ENCODE measurements around the gene ITM2C.

DNA sequence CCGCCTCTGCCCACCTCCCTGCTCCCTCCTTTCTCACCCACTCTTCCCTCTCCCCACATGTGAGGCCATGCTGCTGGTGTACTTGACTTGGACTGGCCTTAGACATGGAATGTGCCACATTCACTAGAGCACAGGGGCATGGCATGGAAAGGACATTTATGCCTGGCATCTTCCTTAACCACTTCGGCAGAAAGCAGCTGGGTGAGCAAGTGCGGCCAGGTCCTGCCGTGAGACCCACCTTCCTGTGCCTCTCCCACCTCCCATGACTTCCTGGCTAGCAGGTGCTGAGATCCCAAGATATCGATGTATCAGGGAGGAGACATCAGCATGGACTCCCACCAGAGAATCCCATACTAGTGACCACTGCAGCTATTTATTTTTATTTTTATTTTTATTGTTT is 47.3 kb downstream of the ITM2C start:
- TF ChIP-seq POLR2A (IDR thresholded peaks at IDR 0.05), result no peak
- TF ChIP-seq, protein P1, sequence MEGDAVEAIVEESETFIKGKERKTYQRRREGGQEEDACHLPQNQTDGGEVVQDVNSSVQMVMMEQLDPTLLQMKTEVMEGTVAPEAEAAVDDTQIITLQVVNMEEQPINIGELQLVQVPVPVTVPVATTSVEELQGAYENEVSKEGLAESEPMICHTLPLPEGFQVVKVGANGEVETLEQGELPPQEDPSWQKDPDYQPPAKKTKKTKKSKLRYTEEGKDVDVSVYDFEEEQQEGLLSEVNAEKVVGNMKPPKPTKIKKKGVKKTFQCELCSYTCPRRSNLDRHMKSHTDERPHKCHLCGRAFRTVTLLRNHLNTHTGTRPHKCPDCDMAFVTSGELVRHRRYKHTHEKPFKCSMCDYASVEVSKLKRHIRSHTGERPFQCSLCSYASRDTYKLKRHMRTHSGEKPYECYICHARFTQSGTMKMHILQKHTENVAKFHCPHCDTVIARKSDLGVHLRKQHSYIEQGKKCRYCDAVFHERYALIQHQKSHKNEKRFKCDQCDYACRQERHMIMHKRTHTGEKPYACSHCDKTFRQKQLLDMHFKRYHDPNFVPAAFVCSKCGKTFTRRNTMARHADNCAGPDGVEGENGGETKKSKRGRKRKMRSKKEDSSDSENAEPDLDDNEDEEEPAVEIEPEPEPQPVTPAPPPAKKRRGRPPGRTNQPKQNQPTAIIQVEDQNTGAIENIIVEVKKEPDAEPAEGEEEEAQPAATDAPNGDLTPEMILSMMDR (IDR thresholded peaks at IDR 0.05), result no peak

All from ovary (tissue), 3 donors.